Endodermal cell (in vitro differentiated cells): ENCODE data around the gene HNRNPM. TPM values are rescaled to one million over a fixed set of nuclear protein-coding genes. Genes with fewer than 3 reads are reported as not detected.

ENCODE experiments used
- DNase-seq: peaks from one replicate; pipeline ENCODE4 v3.0.0-alpha.2; 2017
- H3K27ac ChIP-seq: 2 replicates; pipeline ENCODE4 v1.5.1; 2013; ENCODE audit warnings: mild to moderate bottlenecking, low read depth, low read length, moderate library complexity
- H3K27me3 ChIP-seq: 2 replicates; pipeline ENCODE4 v1.6.1; 2013; ENCODE audit warnings: mild to moderate bottlenecking, low read length, moderate library complexity; ENCODE audit not compliant: insufficient read depth, control insufficient read depth, poor library complexity, severe bottlenecking
- H3K36me3 ChIP-seq: 2 replicates; pipeline ENCODE4 v1.7.0; 2013; ENCODE audit warnings: mild to moderate bottlenecking, low read length, moderate library complexity; ENCODE audit not compliant: control insufficient read depth, insufficient read depth
- H3K4me1 ChIP-seq: one replicate; pipeline ENCODE4 v1.7.0; 2013; ENCODE audit warnings: low read length; ENCODE audit not compliant: control insufficient read depth, insufficient read depth
- H3K4me3 ChIP-seq: 2 replicates; pipeline ENCODE4 v1.5.1; 2013; ENCODE audit warnings: mild to moderate bottlenecking, low read length, moderate library complexity
- H3K9ac ChIP-seq: 2 replicates; pipeline ENCODE4 v1.6.1; 2013; ENCODE audit warnings: mild to moderate bottlenecking, low read length, moderate library complexity; ENCODE audit not compliant: poor library complexity, severe bottlenecking; ENCODE audit errors: extremely low read depth
- H3K9me3 ChIP-seq: 2 replicates; pipeline ENCODE4 v1.6.1; 2013; ENCODE audit warnings: mild to moderate bottlenecking, low read length, moderate library complexity; ENCODE audit not compliant: control insufficient read depth
- H3K27ac Mint-ChIP-seq: 2 replicates; pipeline ENCODE4 v1.8.0; 2020; ENCODE audit warnings: mixed read lengths
- H3K27me3 Mint-ChIP-seq: 2 replicates; pipeline ENCODE4 v1.8.0; 2021; ENCODE audit warnings: mild to moderate bottlenecking, mixed read lengths; ENCODE audit not compliant: insufficient read depth
- H3K36me3 Mint-ChIP-seq: 2 replicates; pipeline ENCODE4 v1.8.0; 2020; ENCODE audit warnings: low read depth, mixed read lengths
- H3K4me1 Mint-ChIP-seq: 2 replicates; pipeline ENCODE4 v1.8.0; 2020; ENCODE audit warnings: mixed read lengths
- H3K4me3 Mint-ChIP-seq: 2 replicates; pipeline ENCODE4 v1.8.0; 2020; ENCODE audit warnings: mild to moderate bottlenecking, moderate library complexity, mixed read lengths
- H3K9me3 Mint-ChIP-seq: 2 replicates; pipeline ENCODE4 v1.8.0; 2020; ENCODE audit warnings: mild to moderate bottlenecking, mixed read lengths
- WGBS, 2 experiments: methylation state at CpG; one replicate each; pipeline versions ENCODE4 v1.1.5 to v1.1.7; 2013; ENCODE audit warnings: missing lambda C conversion rate in 2 of 2, mixed read lengths in 1 of 2; ENCODE audit not compliant: insufficient coverage in 1 of 2, insufficient read length in 1 of 2; 5-methylcytosine and 5-hydroxymethylcytosine counted together
- total RNA-seq, 2 donors: library from RNA; stranded (reverse); fragmentation: NEBNext Ultra II Directional in 1 of 2; extraction: Animal tissue kit (Norgen Biotek cat#: 25700) in 1 of 2; gene quantifications; 2 replicates in 1 of 2; 3 replicates in 1 of 2; pipeline ENCODE4 v1.2.1, GENCODE V29; 2021
- TF ChIP-seq, protein P1 (sequence below): fragments of 200-600 bp; sonication (generic); conservative IDR thresholded peaks from 2 replicates; pipeline ENCODE4 v1.5.0; 2021; ENCODE audit warnings: antibody characterized with exemption, mild to moderate bottlenecking

Gene HNRNPM
- total RNA-seq, 2 donors from 2014 or later: 271 to 370 TPM

DNA sequence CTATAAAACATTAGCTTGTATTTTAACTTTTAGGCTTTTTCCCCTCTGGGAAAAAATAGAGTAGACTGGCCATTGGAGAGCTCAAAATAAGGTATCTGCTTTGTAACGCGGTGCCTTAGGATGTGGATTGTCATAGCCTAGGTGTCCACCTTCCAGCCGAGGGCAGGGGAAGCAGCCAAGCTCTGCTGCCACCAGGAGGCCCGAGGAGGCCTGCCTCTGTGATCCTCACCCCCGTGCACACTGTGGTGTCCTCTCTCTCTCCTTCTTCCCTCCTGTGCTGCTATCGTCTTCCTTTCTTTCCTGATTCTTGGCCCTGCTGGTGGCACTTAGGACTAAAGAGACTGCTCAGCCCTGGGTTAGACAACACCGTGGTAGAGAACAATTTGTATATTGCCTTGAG is 11.3 kb downstream of the HNRNPM start:
- TF ChIP-seq, protein P1, sequence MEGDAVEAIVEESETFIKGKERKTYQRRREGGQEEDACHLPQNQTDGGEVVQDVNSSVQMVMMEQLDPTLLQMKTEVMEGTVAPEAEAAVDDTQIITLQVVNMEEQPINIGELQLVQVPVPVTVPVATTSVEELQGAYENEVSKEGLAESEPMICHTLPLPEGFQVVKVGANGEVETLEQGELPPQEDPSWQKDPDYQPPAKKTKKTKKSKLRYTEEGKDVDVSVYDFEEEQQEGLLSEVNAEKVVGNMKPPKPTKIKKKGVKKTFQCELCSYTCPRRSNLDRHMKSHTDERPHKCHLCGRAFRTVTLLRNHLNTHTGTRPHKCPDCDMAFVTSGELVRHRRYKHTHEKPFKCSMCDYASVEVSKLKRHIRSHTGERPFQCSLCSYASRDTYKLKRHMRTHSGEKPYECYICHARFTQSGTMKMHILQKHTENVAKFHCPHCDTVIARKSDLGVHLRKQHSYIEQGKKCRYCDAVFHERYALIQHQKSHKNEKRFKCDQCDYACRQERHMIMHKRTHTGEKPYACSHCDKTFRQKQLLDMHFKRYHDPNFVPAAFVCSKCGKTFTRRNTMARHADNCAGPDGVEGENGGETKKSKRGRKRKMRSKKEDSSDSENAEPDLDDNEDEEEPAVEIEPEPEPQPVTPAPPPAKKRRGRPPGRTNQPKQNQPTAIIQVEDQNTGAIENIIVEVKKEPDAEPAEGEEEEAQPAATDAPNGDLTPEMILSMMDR: peak; percentile 78
- no peaks in the 10 kb centered on the region for H3K27me3 Mint-ChIP-seq
- H3K27ac Mint-ChIP-seq: peak overlapping the region; percentile 74
- peak overlapping the region; percentile 38 for H3K4me3 ChIP-seq
- DNase-seq: peak; percentile 84
- H3K9me3 Mint-ChIP-seq: no peaks in the 10 kb centered on the region
- H3K4me3 Mint-ChIP-seq: peak overlapping the region; percentile 2
- peaks cover 24% of the 10 kb centered on the region for H3K4me1 ChIP-seq
- H3K4me1 Mint-ChIP-seq: peaks cover 85% of the 10 kb centered on the region
- H3K36me3 ChIP-seq: peaks cover 82% of the 10 kb centered on the region
- no peak overlapping the region for H3K9ac ChIP-seq
- no peak overlapping the region for H3K27ac ChIP-seq
- H3K9me3 ChIP-seq: no peaks in the 10 kb centered on the region
- peaks cover 67% of the 10 kb centered on the region for H3K36me3 Mint-ChIP-seq
- no peaks in the 10 kb centered on the region for H3K27me3 ChIP-seq
- 57 to 64% methylated on average over 5 to 7 of the region's 7 CpGs for WGBS, 2 experiments

DNA sequence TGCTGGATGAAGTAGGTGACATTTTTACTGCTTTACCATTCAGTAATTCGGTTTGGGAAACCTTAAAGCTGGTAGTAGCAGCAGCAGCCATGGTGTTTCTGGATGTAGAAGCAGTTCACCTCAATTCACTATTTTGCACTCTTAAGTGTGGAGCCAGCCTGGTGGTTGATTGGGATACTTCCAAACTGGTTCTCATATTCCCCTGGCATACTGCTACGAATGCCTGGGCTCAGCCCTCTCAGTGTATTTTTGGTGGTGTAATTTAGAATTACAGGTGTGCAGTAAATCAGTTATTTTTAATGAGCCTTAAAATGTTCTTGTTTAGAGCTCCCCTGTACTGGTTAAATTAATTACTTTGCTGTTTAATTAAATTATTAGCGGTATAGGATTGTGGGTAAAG is 12.4 kb downstream of the HNRNPM start:
- Histone ChIP-seq H3K36me3 (peaks cover 92% of the 10 kb centered on the region), H3K4me1 (peaks cover 24% of the 10 kb centered on the region), H3K9ac (peak overlapping the region; percentile 13), H3K9me3 (no peaks in the 10 kb centered on the region), H3K4me3 (peak overlapping the region; percentile 38), H3K27ac (no peak overlapping the region), H3K27me3 (no peaks in the 10 kb centered on the region)
- Mint-ChIP-seq H3K36me3 (peaks cover 66% of the 10 kb centered on the region), H3K27ac (no peak overlapping the region), H3K4me3 (no peak overlapping the region), H3K27me3 (no peaks in the 10 kb centered on the region), H3K9me3 (no peaks in the 10 kb centered on the region), H3K4me1 (peaks cover 82% of the 10 kb centered on the region)
- WGBS, 2 experiments: 91 to 94% methylated on average over 2 to 3 of the region's 3 CpGs
- DNase-seq: no peak
- TF ChIP-seq, protein P1: peak; percentile 33

DNA sequence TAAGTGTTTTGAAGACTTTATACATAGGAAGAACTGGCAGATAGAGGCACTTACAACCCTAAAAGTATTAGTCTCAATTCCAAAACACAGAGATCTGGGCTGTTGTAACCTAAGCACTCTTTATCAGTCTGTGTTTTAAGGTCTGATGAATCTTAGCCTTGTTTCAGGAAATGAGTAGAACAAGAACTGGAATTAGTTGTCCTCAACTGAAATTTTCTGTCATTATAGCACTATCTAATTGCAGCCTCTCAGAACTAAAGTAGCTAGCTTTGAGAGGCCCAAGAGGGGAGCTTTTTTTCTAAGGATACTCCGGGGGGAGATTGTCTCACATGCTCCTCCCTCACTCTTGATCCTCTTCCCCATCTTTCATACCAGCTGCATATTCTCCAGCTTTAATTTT is 13.1 kb downstream of the HNRNPM start:
- H3K4me1 Mint-ChIP-seq: peaks cover 78% of the 10 kb centered on the region
- no peak for DNase-seq
- no peak overlapping the region for H3K27ac Mint-ChIP-seq
- H3K9me3 Mint-ChIP-seq: no peaks in the 10 kb centered on the region
- H3K4me3 ChIP-seq: peak overlapping the region; percentile 38
- H3K9me3 ChIP-seq: no peaks in the 10 kb centered on the region
- WGBS, 2 experiments: 86 to 91% methylated on average over 1 of the region's 1 CpG
- no peaks in the 10 kb centered on the region for H3K27me3 Mint-ChIP-seq
- no peak overlapping the region for H3K4me3 Mint-ChIP-seq
- no peaks in the 10 kb centered on the region for H3K27me3 ChIP-seq
- no peak overlapping the region for H3K27ac ChIP-seq
- peaks cover 67% of the 10 kb centered on the region for H3K36me3 Mint-ChIP-seq
- peaks cover 98% of the 10 kb centered on the region for H3K36me3 ChIP-seq
- H3K9ac ChIP-seq: no peak overlapping the region
- TF ChIP-seq, protein P1: no peak
- peaks cover 24% of the 10 kb centered on the region for H3K4me1 ChIP-seq
